Uterus (tissue), 4 donors: Measurements from ENCODE around the gene SSH2. TPM values are rescaled to one million over a fixed set of nuclear protein-coding genes. Genes with fewer than 3 reads are reported as not detected.

Experiments used
- DNase-seq, 2 donors: peaks; one replicate each; pipeline ENCODE4 v3.0.0-alpha.2; 2019 to 2020
- H3K27ac ChIP-seq, 2 donors: fragments of 200-600 bp; sonication (generic); 1 replicate in 1 of 2; 2 replicates in 1 of 2; pipeline ENCODE4 v1.5.1; 2016 to 2018
- H3K27me3 ChIP-seq, 2 donors: fragments of 200-600 bp; sonication (generic); one replicate each; pipeline ENCODE4 v1.5.1; 2018 to 2019; ENCODE audit warnings: control low read depth in 1 of 2
- H3K36me3 ChIP-seq, 2 donors: fragments of 200-600 bp; sonication (generic); one replicate each; pipeline ENCODE4 v1.5.1; 2019; ENCODE audit warnings: control low read depth in 1 of 2
- H3K4me1 ChIP-seq, 2 donors: fragments of 200-600 bp; sonication (generic); one replicate each; pipeline ENCODE4 v1.5.1; 2018 to 2019; ENCODE audit warnings: control low read depth in 1 of 2
- H3K4me3 ChIP-seq, 2 donors: fragments of 200-600 bp; sonication (generic); 1 replicate in 1 of 2; 2 replicates in 1 of 2; pipeline ENCODE4 v1.5.1; 2018 to 2019; ENCODE audit warnings: mild to moderate bottlenecking in 1 of 2
- H3K9me3 ChIP-seq, 2 donors: fragments of 200-600 bp; sonication (generic); one replicate each; pipeline ENCODE4 v1.5.1; 2019; ENCODE audit warnings: control low read depth in 1 of 2
- CTCF ChIP-seq, 4 experiments: fragments of 200-600 bp in 2 of 4; fragments of 450-650 bp in 2 of 4; sonication (generic) in 2 of 4; IDR thresholded peaks; one replicate each; pipeline ENCODE4 v1.5.1; 2016 to 2019; ENCODE audit warnings: antibody characterized with exemption in 4 of 4, mild to moderate bottlenecking in 2 of 4, moderate library complexity in 1 of 4
- POLR2A ChIP-seq, 2 donors: fragments of 450-650 bp; IDR thresholded peaks; one replicate each; pipeline ENCODE4 v1.6.1; 2016; ENCODE audit warnings: antibody characterized with exemption in 2 of 2, mild to moderate bottlenecking in 1 of 2, moderate library complexity in 1 of 2
- intact Hi-C: fragments of 100-400 bp; cut with DNase I; formaldehyde crosslinking; loops from one replicate; pipeline ENCODE4 v1.15.1; 2023; ENCODE audit warnings: low total_unique reads
- total RNA-seq, 4 donors: library from RNA; depleted of rRNA in 3 of 4; stranded (reverse); fragments of >200 nt in 3 of 4; gene quantifications; one replicate each; pipeline versions ENCODE4 v1.1.0 to v1.2.4, GENCODE V29; 2014 to 2023
- donor health status: DM: yes; HTN: yes; CAD: no.

SSH2 gene
- total RNA-seq, 4 donors from 2014 or later: 6.9 to 36.9 (median 11.5) TPM

DNA sequence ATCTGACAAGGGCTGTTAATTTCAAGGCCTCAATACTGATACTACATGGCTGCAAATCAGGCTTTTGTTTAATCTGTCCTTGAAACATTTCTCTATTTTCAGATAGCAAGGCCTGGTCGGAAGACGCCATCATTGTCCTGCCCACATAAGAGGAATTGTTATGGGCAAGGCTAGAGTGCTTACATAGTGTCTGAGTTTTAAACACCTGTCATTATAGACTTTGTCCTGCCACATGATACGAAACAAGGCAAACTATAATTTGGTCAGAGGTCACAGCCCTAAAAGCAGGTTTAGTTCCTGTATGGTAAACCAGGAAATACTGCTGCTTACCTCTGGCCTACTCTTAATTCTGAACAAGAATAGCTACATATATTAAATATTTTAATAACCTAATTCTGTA is 104.4 kb downstream of the SSH2 start:
- no peak overlapping the region for H3K4me3 ChIP-seq
- H3K9me3 ChIP-seq: no peaks in the 10 kb centered on the region
- intact Hi-C loops: no loop called here
- no peaks in the 10 kb centered on the region for H3K27me3 ChIP-seq
- H3K36me3 ChIP-seq: no peaks in the 10 kb centered on the region
- H3K4me1 ChIP-seq: no peaks in the 10 kb centered on the region
- no peak for DNase-seq
- no peak overlapping the region for H3K27ac ChIP-seq
- no peak for TF ChIP-seq CTCF (IDR thresholded peaks at IDR 0.05)

GRCh38 chr17:29821897-29822296 is 108.1 kb downstream of the SSH2 start:
- Histone ChIP-seq H3K36me3 (no peaks in the 10 kb centered on the region), H3K27me3 (no peaks in the 10 kb centered on the region), H3K9me3 (no peaks in the 10 kb centered on the region), H3K4me1 (no peaks in the 10 kb centered on the region), H3K4me3 (no peak overlapping the region), H3K27ac (no peak overlapping the region)
- TF ChIP-seq CTCF (IDR thresholded peaks at IDR 0.05) (no peak), POLR2A (IDR thresholded peaks at IDR 0.05) (no peak)
- DNase-seq: no peak
- intact Hi-C loops: no loop called here

DNA sequence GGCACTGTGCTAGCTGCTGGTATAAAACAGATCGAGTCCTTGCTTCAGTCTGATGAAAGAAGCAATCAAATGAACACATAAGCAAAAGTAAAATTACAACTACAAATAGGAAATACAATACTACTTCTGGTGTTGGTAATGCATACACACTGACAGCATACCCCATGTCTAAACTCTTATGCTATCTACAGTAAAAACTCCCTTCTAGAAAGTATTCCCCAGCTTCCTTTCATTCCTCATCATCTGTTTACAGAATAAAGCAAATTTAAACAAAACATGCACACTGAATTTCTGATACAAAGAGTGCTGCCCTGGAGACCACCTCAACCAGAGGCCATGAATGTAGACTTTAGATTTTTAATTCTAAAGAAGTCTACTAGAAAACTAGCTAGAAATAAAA is 109.6 kb downstream of the SSH2 start:
- intact Hi-C loops: no loop called here
- DNase-seq: no peak
- TF ChIP-seq CTCF (IDR thresholded peaks at IDR 0.05) (no peak), POLR2A (IDR thresholded peaks at IDR 0.05) (no peak)

DNA sequence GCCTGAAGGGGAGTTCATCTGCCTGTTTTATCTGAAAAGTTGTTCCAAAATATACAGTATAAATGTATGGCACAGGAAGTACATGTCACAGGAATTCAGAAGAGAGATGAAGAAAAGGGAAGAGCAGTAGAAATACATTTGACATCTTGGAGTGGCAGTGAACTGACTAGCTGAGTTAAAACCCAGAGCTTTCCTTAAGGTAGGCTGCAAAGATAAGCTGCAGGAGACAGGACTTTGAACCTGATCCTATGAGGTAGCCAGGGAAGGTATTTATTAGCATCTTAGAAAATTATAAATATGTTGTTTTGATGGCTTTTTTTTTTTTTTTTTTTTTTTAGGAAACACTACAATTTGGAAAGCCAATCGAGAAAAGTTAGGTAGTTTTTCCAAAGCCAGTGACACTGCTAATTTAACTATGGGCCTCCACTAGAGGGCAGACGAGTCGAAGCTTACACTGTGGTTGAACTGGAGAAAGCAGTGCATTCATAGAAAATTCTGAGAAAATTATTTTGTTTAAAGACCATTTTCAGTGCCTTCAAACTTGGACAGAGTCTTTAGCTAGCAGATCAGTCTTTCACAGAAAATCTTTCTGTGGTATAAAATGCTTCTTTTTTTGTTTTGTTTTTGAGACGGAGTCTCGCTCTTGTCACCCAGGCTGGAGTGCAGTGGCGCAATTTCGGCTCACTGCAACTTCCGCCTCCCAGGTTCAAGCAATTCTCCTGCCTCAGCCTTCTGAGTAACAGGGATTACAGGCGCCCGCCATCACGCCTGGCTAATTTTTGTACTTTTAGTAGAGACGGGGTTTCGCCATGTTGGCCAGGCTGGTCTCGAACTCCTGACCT is 122.3 kb downstream of the SSH2 start:
- peak; percentile 52 to 60 for DNase-seq

More for the DNA sequence above, 109.6 kb downstream of the SSH2 start:
- no peak overlapping the region for H3K27ac ChIP-seq
- H3K27me3 ChIP-seq: no peaks in the 10 kb centered on the region
- H3K4me1 ChIP-seq: no peaks in the 10 kb centered on the region
- no peaks in the 10 kb centered on the region for H3K9me3 ChIP-seq
- H3K4me3 ChIP-seq: no peak overlapping the region
- H3K36me3 ChIP-seq: no peaks in the 10 kb centered on the region

More for the DNA sequence above, 122.3 kb downstream of the SSH2 start:
- no peaks in the 10 kb centered on the region for H3K36me3 ChIP-seq
- H3K27me3 ChIP-seq: no peaks in the 10 kb centered on the region
- TF ChIP-seq CTCF (IDR thresholded peaks at IDR 0.05) (peak; percentile 60 to 78 (median 74)), POLR2A (IDR thresholded peaks at IDR 0.05) (no peak)
- intact Hi-C loops: no loop called here
- no peaks in the 10 kb centered on the region for H3K9me3 ChIP-seq
- no peaks in the 10 kb centered on the region for H3K4me1 ChIP-seq
- no peak overlapping the region for H3K27ac ChIP-seq
- no peak overlapping the region for H3K4me3 ChIP-seq
